GM12892 (cell line): ENCODE measurements around the gene OVCH1.

Experiments
- POLR2A ChIP-seq: IDR thresholded peaks from 2 replicates; pipeline ENCODE4 v1.6.1; 2011; ENCODE audit warnings: low read depth, low read length, control low read depth
- POLR2AphosphoS5 ChIP-seq: IDR thresholded peaks from 2 replicates; pipeline ENCODE4 v1.6.1; 2011; ENCODE audit warnings: low read depth, low read length, control low read depth
- TAF1 ChIP-seq: IDR thresholded peaks from 2 replicates; pipeline ENCODE4 v1.6.1; 2011; ENCODE audit warnings: low read depth, mild to moderate bottlenecking, control low read depth, low read length, borderline replicate concordance

DNA sequence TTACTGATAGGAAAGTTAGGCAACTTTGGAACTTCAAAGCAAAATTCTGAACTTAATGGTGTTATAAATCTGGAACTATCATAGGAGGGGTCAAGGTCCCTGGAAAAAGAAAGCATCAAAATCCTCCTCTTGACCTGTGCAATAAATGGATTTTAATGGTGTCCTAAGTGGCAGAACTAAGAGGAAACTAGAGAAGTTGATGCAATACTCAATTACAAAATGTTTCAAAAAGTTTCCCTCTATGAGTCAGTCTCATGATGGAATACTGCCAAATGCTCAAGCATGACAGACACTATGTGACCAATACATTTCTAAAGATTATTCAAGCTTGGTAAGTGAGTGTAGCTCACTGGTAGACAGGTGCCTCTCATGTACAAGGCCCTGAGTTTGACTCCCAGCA, 68.9 kb downstream of the OVCH1 start:
- TF ChIP-seq POLR2A (no peak), POLR2AphosphoS5 (no peak), TAF1 (no peak)
